Keratinocyte (primary cell): ENCODE results near the gene CTNNA2.

Experiments
- CTCF ChIP-seq, 3 experiments: IDR thresholded peaks in 1 of 3; conservative IDR thresholded peaks in 1 of 3; optimal IDR thresholded peaks in 1 of 3; 2 replicates in 2 of 3; 3 replicates in 1 of 3; pipeline versions ENCODE3 to v1.5.1; 2011; ENCODE audit warnings: low read length in 3 of 3, mild to moderate bottlenecking in 3 of 3, moderate library complexity in 2 of 3, control low read depth in 1 of 3, inconsistent platforms in 1 of 3; ENCODE audit not compliant: insufficient read depth in 2 of 3; ENCODE audit errors: extremely low read depth in 1 of 3
- EZH2 ChIP-seq: IDR thresholded peaks from one replicate; pipeline ENCODE4 v1.6.1; 2012; ENCODE audit warnings: inconsistent platforms, mild to moderate bottlenecking, low read length, moderate library complexity

DNA sequence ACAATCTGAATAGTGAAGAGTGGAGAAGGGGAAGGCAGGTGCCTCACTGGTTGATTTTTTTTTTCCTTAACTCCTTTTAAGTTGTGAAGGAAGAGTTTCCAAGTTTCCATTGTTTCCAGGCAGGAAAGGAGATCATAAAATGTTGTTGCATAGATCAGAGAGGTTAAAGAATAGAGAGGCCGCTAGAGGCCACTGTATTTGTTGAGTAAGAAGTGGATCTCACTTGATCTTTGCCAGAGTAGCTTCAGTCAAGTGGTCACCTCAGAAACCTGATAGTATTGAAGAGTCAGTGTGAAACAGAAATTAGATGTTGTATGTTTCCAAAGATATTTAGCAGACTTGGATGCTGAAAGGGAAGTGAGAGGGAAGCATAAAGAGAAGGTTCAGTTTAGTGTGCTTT lies 17.6 kb downstream of the CTNNA2 start:
- TF ChIP-seq CTCF (optimal IDR thresholded peaks at IDR 0.05 in 1 of 3, IDR thresholded peaks at IDR 0.05 in 1 of 3, conservative IDR thresholded peaks at IDR 0.05 in 1 of 3; ENCODE audit: extremely low read depth in 1 of 3, insufficient read depth in 2 of 3, low read length in 3 of 3) (no peak), EZH2 (no peak)
